Neural cell (in vitro differentiated cells): ENCODE data around the gene FAM186B.

ENCODE experiments used
- CTCF ChIP-seq: fragments of 450-650 bp; IDR thresholded peaks from 2 replicates; pipeline ENCODE4 v1.5.1; 2014; ENCODE audit warnings: antibody characterized with exemption, mild to moderate bottlenecking, moderate library complexity; ENCODE audit not compliant: poor library complexity, severe bottlenecking
- POLR2AphosphoS5 ChIP-seq: IDR thresholded peaks from 2 replicates; pipeline ENCODE4 v1.6.1; 2012

GRCh38 chr12:49543221-49543913 lies 62.1 kb downstream of the FAM186B start:
- TF ChIP-seq POLR2AphosphoS5 (no peak), CTCF (no peak)
